ENCODE results near the gene RFT1.

RFT1 gene

GRCh38 chr3:53123510-53123909 lies 6.7 kb downstream of the RFT1 start:
- Histone ChIP-seq H3K4me3 (ENCODE audit: low read length) (no peak overlapping the region), H3K4me1 (ENCODE audit: control insufficient read depth, insufficient read depth, low read length) (peaks cover 14% of the 10 kb centered on the region), H3K9ac (ENCODE audit: low read length) (no peak overlapping the region), H3K36me3 (ENCODE audit: control insufficient read depth, insufficient read depth, low read length) (no peaks in the 10 kb centered on the region), H3K27me3 (ENCODE audit: control insufficient read depth, insufficient read depth, low read length) (no peaks in the 10 kb centered on the region), H3K9me3 (ENCODE audit: control insufficient read depth, low read length) (no peaks in the 10 kb centered on the region)

DNA sequence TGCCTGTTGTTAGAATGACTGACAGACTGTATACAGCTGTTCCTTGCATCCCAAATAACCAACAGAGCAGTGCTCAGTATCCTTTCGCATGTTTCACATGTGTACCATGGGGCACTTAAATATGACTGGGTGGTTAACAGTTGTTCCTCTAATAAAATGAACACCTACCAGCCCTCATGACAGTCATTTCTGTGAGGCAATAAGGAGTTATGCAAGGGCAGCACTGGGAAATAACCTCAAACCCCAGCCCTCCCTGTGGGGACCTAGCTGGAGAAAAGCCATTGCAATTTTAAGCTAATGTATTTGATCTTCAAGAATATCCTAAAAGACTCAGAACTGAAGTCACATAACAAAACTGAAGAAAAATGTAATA lies 7.3 kb downstream of the RFT1 start:
- Histone ChIP-seq H3K9ac (ENCODE audit: low read length) (no peak overlapping the region), H3K27me3 (ENCODE audit: control insufficient read depth, insufficient read depth, low read length) (no peaks in the 10 kb centered on the region), H3K36me3 (ENCODE audit: control insufficient read depth, insufficient read depth, low read length) (no peaks in the 10 kb centered on the region), H3K9me3 (ENCODE audit: control insufficient read depth, low read length) (no peaks in the 10 kb centered on the region), H3K4me3 (ENCODE audit: low read length) (no peak overlapping the region), H3K4me1 (ENCODE audit: control insufficient read depth, insufficient read depth, low read length) (peaks cover 14% of the 10 kb centered on the region)

DNA sequence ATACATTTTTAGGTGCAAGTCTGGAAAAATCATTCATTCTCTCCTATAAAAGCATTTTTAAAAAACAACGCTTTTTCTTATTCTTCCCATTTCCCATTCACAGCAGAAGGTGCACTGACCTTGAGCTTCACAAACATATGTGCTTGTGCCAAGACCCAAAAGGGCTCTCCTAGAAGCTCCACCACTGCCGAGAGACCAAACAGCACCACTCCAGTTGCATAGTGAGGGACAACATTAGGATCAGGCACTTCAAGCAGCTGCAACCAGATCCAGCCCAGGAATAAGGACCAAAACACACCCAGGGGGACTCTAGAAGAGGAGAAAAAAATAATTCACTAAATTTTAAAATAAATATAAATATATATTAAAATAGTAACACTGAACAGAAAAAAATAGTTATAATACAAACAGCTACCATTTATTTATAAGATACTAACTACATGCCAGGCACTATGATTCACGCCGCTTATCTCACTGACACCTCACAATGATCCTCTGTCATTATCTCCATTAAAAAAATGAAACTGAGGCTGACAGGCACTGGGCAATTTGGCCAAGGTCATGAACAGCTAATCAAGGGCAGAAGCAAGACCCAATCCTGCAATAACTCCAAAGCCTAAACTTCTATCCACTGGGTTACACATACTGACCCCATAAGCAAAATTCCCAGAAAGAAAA lies 7.8 kb downstream of the RFT1 start:
- Histone ChIP-seq H3K4me1 (ENCODE audit: control insufficient read depth, insufficient read depth, low read length) (peaks cover 14% of the 10 kb centered on the region), H3K9ac (ENCODE audit: low read length) (no peak overlapping the region), H3K27me3 (ENCODE audit: control insufficient read depth, insufficient read depth, low read length) (no peaks in the 10 kb centered on the region), H3K4me3 (ENCODE audit: low read length) (no peak overlapping the region), H3K9me3 (ENCODE audit: control insufficient read depth, low read length) (no peaks in the 10 kb centered on the region), H3K36me3 (ENCODE audit: control insufficient read depth, insufficient read depth, low read length) (peaks cover 2% of the 10 kb centered on the region)

GRCh38 chr3:53120336-53120735 lies 9.9 kb downstream of the RFT1 start:
- H3K4me1 ChIP-seq (ENCODE audit: control insufficient read depth, insufficient read depth, low read length): peaks cover 14% of the 10 kb centered on the region
- no peaks in the 10 kb centered on the region for H3K27me3 ChIP-seq (ENCODE audit: control insufficient read depth, insufficient read depth, low read length)
- no peak overlapping the region for H3K4me3 ChIP-seq (ENCODE audit: low read length)
- H3K36me3 ChIP-seq (ENCODE audit: control insufficient read depth, insufficient read depth, low read length): peaks cover 8% of the 10 kb centered on the region
- H3K9ac ChIP-seq (ENCODE audit: low read length): no peak overlapping the region
- no peaks in the 10 kb centered on the region for H3K9me3 ChIP-seq (ENCODE audit: control insufficient read depth, low read length)

DNA sequence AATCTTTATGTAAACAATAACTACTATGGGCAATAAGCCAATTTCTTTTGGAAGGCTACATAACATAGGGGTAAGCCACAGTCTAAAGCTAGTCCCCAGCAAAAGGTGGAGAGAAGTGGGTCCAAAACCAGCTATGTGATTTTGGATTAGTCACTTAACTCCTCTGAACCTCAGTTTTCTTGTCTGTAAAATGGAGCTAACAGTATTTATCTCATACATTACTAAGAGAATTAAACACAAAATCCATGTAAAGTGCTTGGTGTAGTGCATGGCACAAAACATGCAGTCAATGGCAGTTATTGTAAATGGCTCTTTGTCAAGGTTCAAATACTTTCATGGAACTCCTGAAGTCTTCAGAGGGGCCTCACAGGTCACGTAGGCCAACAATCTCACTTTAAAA lies 13.3 kb downstream of the RFT1 start:
- Histone ChIP-seq H3K9ac (ENCODE audit: low read length) (no peak overlapping the region), H3K4me1 (ENCODE audit: control insufficient read depth, insufficient read depth, low read length) (peaks cover 6% of the 10 kb centered on the region), H3K36me3 (ENCODE audit: control insufficient read depth, insufficient read depth, low read length) (peaks cover 8% of the 10 kb centered on the region), H3K9me3 (ENCODE audit: control insufficient read depth, low read length) (no peaks in the 10 kb centered on the region), H3K27me3 (ENCODE audit: control insufficient read depth, insufficient read depth, low read length) (no peaks in the 10 kb centered on the region), H3K4me3 (ENCODE audit: low read length) (no peak overlapping the region)

DNA sequence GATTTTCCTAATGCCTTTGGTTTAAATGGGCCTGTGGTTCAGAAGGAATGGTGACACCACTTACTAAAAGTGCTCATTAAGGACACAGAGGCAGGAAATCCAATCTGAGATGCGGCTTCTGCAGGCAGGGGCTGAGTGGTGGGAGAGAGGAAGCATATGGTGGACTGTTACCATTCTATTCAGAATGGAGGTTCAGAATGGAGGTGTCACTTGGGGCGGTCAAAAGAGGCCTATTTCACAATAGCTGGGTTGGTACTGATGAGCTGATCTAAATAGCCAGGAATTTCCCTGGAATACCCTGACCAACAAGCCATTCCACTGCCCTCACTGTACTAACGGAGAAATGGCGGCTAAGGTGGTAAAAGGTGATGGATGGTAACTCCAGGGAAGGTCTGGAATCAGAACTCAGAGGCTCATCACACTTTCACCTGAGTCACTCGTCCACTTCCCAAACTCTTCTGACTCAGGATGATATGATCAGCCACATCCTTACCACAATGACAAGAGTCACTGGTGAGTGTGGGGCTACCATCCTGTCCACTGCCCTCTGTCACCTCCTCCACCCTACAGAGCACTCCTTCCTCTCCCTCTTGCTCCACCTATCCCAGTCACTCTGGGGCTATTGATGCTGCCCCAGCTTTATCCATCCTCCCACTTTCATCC lies 15.7 kb downstream of the RFT1 start:
- Histone ChIP-seq H3K4me1 (ENCODE audit: control insufficient read depth, insufficient read depth, low read length) (no peaks in the 10 kb centered on the region), H3K9ac (ENCODE audit: low read length) (no peak overlapping the region), H3K4me3 (ENCODE audit: low read length) (no peak overlapping the region), H3K36me3 (ENCODE audit: control insufficient read depth, insufficient read depth, low read length) (peaks cover 8% of the 10 kb centered on the region), H3K27me3 (ENCODE audit: control insufficient read depth, insufficient read depth, low read length) (no peaks in the 10 kb centered on the region), H3K9me3 (ENCODE audit: control insufficient read depth, low read length) (no peaks in the 10 kb centered on the region)

DNA sequence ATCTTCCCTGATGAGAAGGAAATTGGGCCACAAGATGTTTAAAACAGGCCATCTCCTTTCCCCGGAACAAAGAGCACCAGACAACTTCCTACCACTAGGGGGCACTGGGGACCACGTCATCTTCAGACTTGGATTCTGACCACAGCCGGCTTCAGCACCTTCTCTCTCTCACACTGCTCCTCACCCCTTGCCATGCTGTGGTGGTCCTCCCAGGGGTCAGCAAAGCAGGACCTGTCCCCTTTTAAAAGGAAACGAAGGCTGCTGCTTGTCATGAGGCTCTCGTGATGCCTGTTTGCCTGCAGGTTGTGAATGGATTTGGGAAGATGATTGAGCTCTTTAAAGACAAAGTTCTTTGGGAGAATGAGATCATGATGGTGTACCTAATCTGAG lies 16.2 kb downstream of the RFT1 start:
- Histone ChIP-seq H3K4me3 (ENCODE audit: low read length) (no peak overlapping the region), H3K4me1 (ENCODE audit: control insufficient read depth, insufficient read depth, low read length) (no peaks in the 10 kb centered on the region), H3K27me3 (ENCODE audit: control insufficient read depth, insufficient read depth, low read length) (no peaks in the 10 kb centered on the region), H3K36me3 (ENCODE audit: control insufficient read depth, insufficient read depth, low read length) (peaks cover 8% of the 10 kb centered on the region), H3K9ac (ENCODE audit: low read length) (no peak overlapping the region), H3K9me3 (ENCODE audit: control insufficient read depth, low read length) (no peaks in the 10 kb centered on the region)

DNA sequence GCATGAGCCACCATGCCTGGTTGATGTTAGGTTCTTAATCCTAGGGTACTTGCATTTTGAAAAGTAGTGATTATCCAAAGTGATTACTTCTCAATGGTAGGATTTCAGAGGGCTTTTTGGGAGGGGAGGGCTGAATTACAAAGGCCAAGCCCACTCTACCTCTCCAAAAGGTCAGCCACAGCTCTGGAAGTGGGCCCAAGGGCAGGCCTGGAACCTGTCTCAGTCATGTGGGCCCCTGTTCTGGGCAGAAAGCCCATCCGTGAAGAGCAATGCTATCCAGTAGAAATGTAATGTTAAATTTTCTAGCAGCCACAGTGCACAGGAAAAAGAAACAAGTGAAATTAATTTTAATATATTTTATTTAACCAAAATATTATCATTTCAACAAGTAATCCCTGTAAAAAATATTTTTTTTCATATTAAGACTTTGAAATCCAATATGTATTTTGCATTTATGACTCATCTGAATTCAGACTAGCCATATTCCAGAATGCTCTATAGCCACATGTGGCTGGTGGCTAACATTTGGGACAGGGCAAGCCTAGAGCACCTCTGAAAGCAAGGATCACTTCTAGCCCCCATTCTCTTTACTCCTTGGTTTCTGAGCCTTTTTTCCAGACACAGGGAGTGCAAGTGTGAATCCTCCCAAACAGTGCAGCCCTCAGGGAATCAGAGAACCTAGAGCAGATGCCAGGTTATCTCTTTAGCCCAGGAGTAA lies 16.8 kb downstream of the RFT1 start:
- H3K9me3 ChIP-seq (ENCODE audit: control insufficient read depth, low read length): no peaks in the 10 kb centered on the region
- H3K27me3 ChIP-seq (ENCODE audit: control insufficient read depth, insufficient read depth, low read length): no peaks in the 10 kb centered on the region
- no peak overlapping the region for H3K4me3 ChIP-seq (ENCODE audit: low read length)
- H3K9ac ChIP-seq (ENCODE audit: low read length): no peak overlapping the region
- peaks cover 8% of the 10 kb centered on the region for H3K36me3 ChIP-seq (ENCODE audit: control insufficient read depth, insufficient read depth, low read length)
- no peaks in the 10 kb centered on the region for H3K4me1 ChIP-seq (ENCODE audit: control insufficient read depth, insufficient read depth, low read length)

DNA sequence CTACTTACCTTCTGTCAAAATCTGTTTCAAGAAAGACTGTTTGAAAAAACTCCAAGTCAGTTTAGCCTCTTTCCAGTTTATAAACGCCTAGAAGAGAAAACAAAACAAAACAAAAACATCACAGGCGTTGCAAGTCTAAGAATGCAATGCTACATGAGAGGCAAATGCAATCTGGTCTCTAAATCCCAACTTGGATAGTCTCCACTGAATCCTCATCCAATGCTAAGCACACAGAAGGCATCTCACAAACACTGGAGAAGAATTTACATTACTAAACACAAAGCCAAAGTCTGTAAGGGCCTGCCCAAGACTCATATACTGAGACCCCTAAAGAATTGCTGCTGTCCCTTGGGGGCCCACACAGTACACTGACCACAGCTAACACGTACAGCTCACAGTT lies 18.4 kb downstream of the RFT1 start:
- Histone ChIP-seq H3K4me1 (ENCODE audit: control insufficient read depth, insufficient read depth, low read length) (no peaks in the 10 kb centered on the region), H3K9me3 (ENCODE audit: control insufficient read depth, low read length) (no peaks in the 10 kb centered on the region), H3K4me3 (ENCODE audit: low read length) (no peak overlapping the region), H3K36me3 (ENCODE audit: control insufficient read depth, insufficient read depth, low read length) (no peaks in the 10 kb centered on the region), H3K9ac (ENCODE audit: low read length) (no peak overlapping the region), H3K27me3 (ENCODE audit: control insufficient read depth, insufficient read depth, low read length) (no peaks in the 10 kb centered on the region)

GRCh38 chr3:53109891-53110771 lies 20.1 kb downstream of the RFT1 start:
- Histone ChIP-seq H3K27me3 (ENCODE audit: control insufficient read depth, insufficient read depth, low read length) (no peaks in the 10 kb centered on the region), H3K36me3 (ENCODE audit: control insufficient read depth, insufficient read depth, low read length) (no peaks in the 10 kb centered on the region), H3K4me3 (ENCODE audit: low read length) (no peak overlapping the region), H3K9ac (ENCODE audit: low read length) (no peak overlapping the region), H3K4me1 (ENCODE audit: control insufficient read depth, insufficient read depth, low read length) (no peaks in the 10 kb centered on the region), H3K9me3 (ENCODE audit: control insufficient read depth, low read length) (no peaks in the 10 kb centered on the region)

DNA sequence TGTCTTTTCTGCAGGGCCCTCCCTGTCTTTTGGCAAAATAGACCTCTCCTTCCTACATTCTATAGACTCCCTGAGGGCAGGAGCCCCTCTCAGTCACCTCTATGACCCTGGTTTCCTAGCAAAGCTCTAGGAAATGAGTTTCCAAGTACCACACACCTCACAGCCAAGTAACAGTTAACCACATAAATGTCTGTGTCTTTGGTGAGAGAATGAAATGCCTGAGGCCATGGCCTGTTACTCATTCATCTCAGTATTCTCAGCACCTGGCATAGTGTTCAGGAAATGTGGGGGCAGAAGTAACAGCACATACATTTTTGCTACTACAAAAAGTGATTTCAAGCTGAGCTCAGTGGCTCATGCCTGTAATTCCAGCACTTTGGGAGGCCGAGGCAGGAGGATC lies 21.0 kb downstream of the RFT1 start:
- no peaks in the 10 kb centered on the region for H3K4me1 ChIP-seq (ENCODE audit: control insufficient read depth, insufficient read depth, low read length)
- no peak overlapping the region for H3K4me3 ChIP-seq (ENCODE audit: low read length)

DNA sequence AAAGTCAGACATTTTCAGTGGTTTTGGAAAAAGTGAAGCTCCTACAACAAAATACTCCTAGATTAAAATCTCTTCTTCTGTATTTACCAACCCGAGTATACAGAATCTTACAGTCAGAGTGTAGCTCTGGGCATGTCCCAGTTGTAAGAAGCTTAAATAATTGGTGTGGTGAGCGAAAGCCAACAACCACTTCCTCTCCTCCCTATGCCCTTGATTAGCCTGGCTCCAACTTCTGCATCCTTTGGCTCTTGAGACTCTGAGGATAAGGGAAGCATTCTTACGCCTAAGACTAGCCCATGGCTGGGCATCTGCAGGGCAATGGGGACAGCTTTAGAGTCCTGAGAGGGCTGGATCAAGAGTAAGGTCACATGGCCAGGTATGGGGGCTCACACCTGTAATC lies 25.5 kb downstream of the RFT1 start:
- Histone ChIP-seq H3K4me3 (ENCODE audit: low read length) (no peak overlapping the region), H3K27me3 (ENCODE audit: control insufficient read depth, insufficient read depth, low read length) (no peaks in the 10 kb centered on the region), H3K4me1 (ENCODE audit: control insufficient read depth, insufficient read depth, low read length) (no peaks in the 10 kb centered on the region), H3K36me3 (ENCODE audit: control insufficient read depth, insufficient read depth, low read length) (peaks cover 5% of the 10 kb centered on the region), H3K9me3 (ENCODE audit: control insufficient read depth, low read length) (no peaks in the 10 kb centered on the region), H3K9ac (ENCODE audit: low read length) (no peak overlapping the region)

More for the DNA sequence above, 21.0 kb downstream of the RFT1 start:
- no peaks in the 10 kb centered on the region for H3K9me3 ChIP-seq (ENCODE audit: control insufficient read depth, low read length)
- H3K27me3 ChIP-seq (ENCODE audit: control insufficient read depth, insufficient read depth, low read length): no peaks in the 10 kb centered on the region
- H3K9ac ChIP-seq (ENCODE audit: low read length): no peak overlapping the region
- H3K36me3 ChIP-seq (ENCODE audit: control insufficient read depth, insufficient read depth, low read length): no peaks in the 10 kb centered on the region
